CD4-positive, alpha-beta memory T cell (primary cell): ENCODE results near the gene RNF213. TPM values are rescaled to one million over a fixed set of nuclear protein-coding genes. Genes with fewer than 3 reads are reported as not detected.

Experiments
- CTCF ChIA-PET: fragments of 350-600 bp; sonication (Branson Sonifier 250); formaldehyde crosslinking; loops from one replicate; lab custom pipeline; 2021; ENCODE audit warnings: inconsistent platforms; ENCODE audit not compliant: partially characterized antibody; lab: Charles Lee
- POLR2A ChIA-PET: fragments of 350-600 bp; sonication (Branson Sonifier 250); formaldehyde crosslinking; loops from one replicate; lab custom pipeline; 2021; ENCODE audit not compliant: partially characterized antibody; lab: Charles Lee
- DNase-seq, 5 donors: peaks; one replicate each; pipeline versions ENCODE4 v3.0.0 to v3.0.0-alpha.2; 2020 to 2022; ENCODE audit warnings: mixed read lengths in 1 of 5
- H3K27ac ChIP-seq: one replicate; pipeline ENCODE4 v1.7.0; 2013; ENCODE audit warnings: low read depth, low read length
- H3K27me3 ChIP-seq: 2 replicates; pipeline ENCODE4 v1.7.0; 2013; ENCODE audit warnings: mild to moderate bottlenecking, low read length, moderate library complexity; ENCODE audit not compliant: insufficient read depth
- H3K36me3 ChIP-seq: 2 replicates; pipeline ENCODE4 v1.7.0; 2013; ENCODE audit warnings: mild to moderate bottlenecking, low read length, moderate library complexity; ENCODE audit not compliant: insufficient read depth
- H3K4me1 ChIP-seq: 2 replicates; pipeline ENCODE4 v1.7.0; 2013; ENCODE audit warnings: mild to moderate bottlenecking, low read length, moderate library complexity; ENCODE audit not compliant: insufficient read depth
- H3K4me3 ChIP-seq, 2 donors: one replicate each; pipeline ENCODE4 v1.7.0; 2013; ENCODE audit warnings: low read length in 2 of 2, mild to moderate bottlenecking in 1 of 2
- H3K9me3 ChIP-seq, 2 donors: one replicate each; pipeline ENCODE4 v1.7.0; 2013; ENCODE audit warnings: low read length in 2 of 2, control low read depth in 1 of 2; ENCODE audit not compliant: control insufficient read depth in 1 of 2
- H3K27ac Mint-ChIP-seq, 7 donors: one replicate each; pipeline ENCODE4 v1.8.0; 2020 to 2021; ENCODE audit warnings: mixed read lengths in 7 of 7, mild to moderate bottlenecking in 6 of 7, inconsistent platforms in 3 of 7, moderate library complexity in 3 of 7
- H3K27me3 Mint-ChIP-seq, 2 donors: one replicate each; pipeline ENCODE4 v1.8.0; 2020 to 2021; ENCODE audit warnings: mixed read lengths in 2 of 2
- H3K36me3 Mint-ChIP-seq, 2 donors: one replicate each; pipeline ENCODE4 v1.8.0; 2020 to 2021; ENCODE audit warnings: mixed read lengths in 2 of 2, inconsistent platforms in 1 of 2, mild to moderate bottlenecking in 1 of 2
- H3K4me1 Mint-ChIP-seq, 4 donors: one replicate each; pipeline ENCODE4 v1.8.0; 2020 to 2021; ENCODE audit warnings: mixed read lengths in 4 of 4, mild to moderate bottlenecking in 1 of 4
- H3K4me3 Mint-ChIP-seq, 8 donors: one replicate each; pipeline ENCODE4 v1.8.0; 2020 to 2021; ENCODE audit warnings: mixed read lengths in 8 of 8, mild to moderate bottlenecking in 7 of 8, moderate library complexity in 6 of 8, inconsistent platforms in 3 of 8
- H3K9me3 Mint-ChIP-seq, 8 donors: one replicate each; pipeline ENCODE4 v1.8.0; 2020 to 2021; ENCODE audit warnings: mixed read lengths in 8 of 8, mild to moderate bottlenecking in 5 of 8, inconsistent platforms in 3 of 8, moderate library complexity in 1 of 8
- intact Hi-C: fragments of 100-400 bp; cut with micrococcal nuclease; formaldehyde crosslinking; loops from one replicate; pipeline ENCODE4 v1.15.1; 2023
- polyA plus RNA-seq, 2 donors: library from polyadenylated mRNA; unstranded; fragments of 300-500 nt; fragmentation: Illumina TruSeq; gene quantifications; one replicate each; pipeline ENCODE4 v1.2.3, GENCODE V29; 2021
- total RNA-seq, 2 experiments: library from RNA; stranded (reverse); gene quantifications; one replicate each; pipeline ENCODE4 v1.2.3, GENCODE V29; 2021

RNF213 gene
- total and polyA plus RNA-seq, 4 experiments from 2014 or later, result 11.2 to 399 (median 217) TPM

GRCh38 chr17:80284631-80285030 is 24.0 kb downstream of the RNF213 start:
- no peaks in the 10 kb centered on the region for H3K27me3 ChIP-seq
- peaks cover 9 to 14% (median 12%) of the 10 kb centered on the region in 4 donors for H3K4me1 Mint-ChIP-seq
- peak overlapping the region in 1 of 8 donors; percentile 43 for H3K4me3 Mint-ChIP-seq
- intact Hi-C loops, result no loop called here
- H3K27ac ChIP-seq, result no peak overlapping the region
- no peak overlapping the region for H3K4me3 ChIP-seq
- peaks cover 48% of the 10 kb centered on the region for H3K36me3 ChIP-seq
- H3K36me3 Mint-ChIP-seq, result peaks cover 19 to 46% of the 10 kb centered on the region in 2 donors
- H3K27ac Mint-ChIP-seq, result peak overlapping the region in 4 of 7 donors; percentile 31 to 84 (median 62)
- ChIA-PET CTCF (interaction anchor here (1.1 to 1.2 kb wide), 3 partner anchors 16 to 89 kb away, joined by 3 to 5 read pairs (median 3); no protein-coding TSS in a partner anchor), POLR2A (interaction anchor here (0.7 to 2.3 kb wide), 3 partner anchors 19 to 65 kb away, joined by 4 to 9 read pairs (median 6); partner anchors contain the start of gene RNF213)
- no peaks in the 10 kb centered on the region for H3K27me3 Mint-ChIP-seq
- no peaks in the 10 kb centered on the region for H3K4me1 ChIP-seq
- H3K9me3 Mint-ChIP-seq, result no peaks in the 10 kb centered on the region
- H3K9me3 ChIP-seq, result no peaks in the 10 kb centered on the region
- DNase-seq, result no peak

GRCh38 chr17:80285237-80285920 is 24.7 kb downstream of the RNF213 start:
- Mint-ChIP-seq H3K36me3 (peaks cover 24 to 45% of the 10 kb centered on the region in 2 donors), H3K27me3 (no peaks in the 10 kb centered on the region), H3K9me3 (no peaks in the 10 kb centered on the region), H3K27ac (peak overlapping the region in 1 of 7 donors; percentile 74), H3K4me3 (no peak overlapping the region), H3K4me1 (peaks cover 8 to 11% (median 9%) of the 10 kb centered on the region in 4 donors)
- peaks cover 55% of the 10 kb centered on the region for H3K36me3 ChIP-seq
- H3K27me3 ChIP-seq, result no peaks in the 10 kb centered on the region
- no peaks in the 10 kb centered on the region for H3K9me3 ChIP-seq
- H3K27ac ChIP-seq, result no peak overlapping the region
- intact Hi-C loops, result no loop called here
- H3K4me3 ChIP-seq, result no peak overlapping the region
- CTCF ChIA-PET, result interaction anchor here (1.2 kb wide), 1 partner anchor 90 kb away, joined by 3 read pairs; no protein-coding TSS in a partner anchor
- no peak for DNase-seq
- no peaks in the 10 kb centered on the region for H3K4me1 ChIP-seq
- POLR2A ChIA-PET, result interaction anchor here (0.6 to 2.3 kb wide), 3 partner anchors 19 to 24 kb away, joined by 4 to 9 read pairs (median 6); partner anchors contain the start of gene RNF213

DNA sequence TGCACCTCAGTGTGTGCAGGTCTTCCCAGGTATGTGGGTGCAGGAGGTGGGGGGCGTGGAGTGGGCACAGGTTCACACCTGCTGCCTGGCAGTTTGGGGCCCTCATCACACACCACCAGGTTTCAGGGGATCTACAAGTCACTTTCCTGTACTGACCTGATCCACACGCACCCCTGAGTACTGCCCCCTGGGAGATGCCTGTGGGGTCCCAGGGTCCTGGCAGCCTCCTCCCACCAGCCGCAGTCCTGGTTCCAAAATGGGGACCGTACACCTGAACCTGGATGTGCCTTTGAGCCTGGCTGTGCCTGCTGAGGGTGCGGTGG is 25.9 kb downstream of the RNF213 start:
- POLR2A ChIA-PET, result interaction anchor here (0.7 to 6.8 kb wide), 5 partner anchors 9 to 26 kb away, joined by 3 to 30 read pairs (median 3); partner anchors contain the start of gene RNF213
- Histone ChIP-seq H3K9me3 (no peaks in the 10 kb centered on the region), H3K27ac (no peak overlapping the region), H3K27me3 (no peaks in the 10 kb centered on the region), H3K36me3 (peaks cover 55% of the 10 kb centered on the region), H3K4me3 (no peak overlapping the region), H3K4me1 (no peaks in the 10 kb centered on the region)
- Mint-ChIP-seq H3K4me1 (peaks cover 5 to 11% (median 8%) of the 10 kb centered on the region in 4 donors), H3K36me3 (peaks cover 32 to 47% of the 10 kb centered on the region in 2 donors), H3K27me3 (no peaks in the 10 kb centered on the region), H3K4me3 (no peak overlapping the region), H3K27ac (peak overlapping the region in 1 of 7 donors; percentile 35), H3K9me3 (no peaks in the 10 kb centered on the region)
- intact Hi-C loops, result no loop called here
- CTCF ChIA-PET, result no interaction called here
- DNase-seq, result no peak

GRCh38 chr17:80287038-80287437 is 26.4 kb downstream of the RNF213 start:
- Mint-ChIP-seq H3K36me3 (peaks cover 34 to 48% of the 10 kb centered on the region in 2 donors), H3K4me1 (peaks cover 5 to 11% (median 8%) of the 10 kb centered on the region in 4 donors), H3K27ac (peak overlapping the region in 4 of 7 donors; percentile 35 to 60 (median 38)), H3K27me3 (no peaks in the 10 kb centered on the region), H3K4me3 (no peak overlapping the region), H3K9me3 (no peaks in the 10 kb centered on the region)
- intact Hi-C loops, result no loop called here
- Histone ChIP-seq H3K4me1 (no peaks in the 10 kb centered on the region), H3K27ac (no peak overlapping the region), H3K4me3 (no peak overlapping the region), H3K36me3 (peaks cover 59% of the 10 kb centered on the region), H3K9me3 (no peaks in the 10 kb centered on the region), H3K27me3 (no peaks in the 10 kb centered on the region)
- no peak for DNase-seq
- ChIA-PET CTCF (no interaction called here), POLR2A (interaction anchor here (0.7 to 6.8 kb wide), 6 partner anchors 8 to 26 kb away, joined by 3 to 30 read pairs (median 3); partner anchors contain the start of gene RNF213)

DNA sequence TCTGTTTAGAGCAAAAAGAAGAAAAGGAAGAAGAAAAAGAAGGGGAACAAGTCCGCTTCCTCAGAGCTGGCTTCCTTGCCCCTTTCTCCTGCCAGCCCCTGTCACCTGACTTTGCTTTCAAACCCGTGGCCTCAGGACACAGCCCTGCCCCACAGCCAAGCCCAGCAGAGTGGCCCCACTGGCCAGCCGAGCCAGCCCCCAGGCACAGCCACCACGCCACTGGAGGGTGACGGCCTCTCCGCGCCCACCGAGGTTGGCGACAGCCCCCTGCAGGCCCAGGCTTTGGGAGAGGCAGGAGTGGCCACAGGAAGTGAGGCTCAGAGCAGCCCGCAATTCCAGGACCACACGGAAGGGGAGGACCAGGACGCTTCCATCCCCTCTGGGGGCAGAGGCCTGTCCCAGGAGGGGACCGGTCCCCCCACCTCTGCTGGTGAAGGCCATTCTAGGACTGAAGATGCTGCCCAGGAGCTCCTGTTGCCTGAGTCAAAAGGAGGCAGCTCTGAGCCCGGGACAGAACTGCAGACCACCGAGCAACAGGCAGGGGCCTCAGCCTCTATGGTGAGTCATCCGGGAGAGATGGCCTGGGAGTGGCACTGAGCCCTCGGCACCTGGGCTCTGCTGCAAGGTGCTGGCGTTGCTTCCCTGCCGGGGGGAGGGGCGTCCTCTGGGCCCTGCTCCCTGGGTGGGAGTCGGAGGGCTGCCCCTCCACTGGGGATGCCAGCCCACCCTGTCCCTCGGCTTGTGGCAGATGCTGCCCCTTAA is 27.3 kb downstream of the RNF213 start:
- Mint-ChIP-seq H3K9me3 (no peaks in the 10 kb centered on the region), H3K27me3 (no peaks in the 10 kb centered on the region), H3K27ac (peak overlapping the region in 4 of 7 donors; percentile 32 to 83 (median 71)), H3K36me3 (peaks cover 36 to 53% of the 10 kb centered on the region in 2 donors), H3K4me3 (no peak overlapping the region), H3K4me1 (peaks cover 5 to 10% (median 6%) of the 10 kb centered on the region in 4 donors)
- intact Hi-C loops, result no loop called here
- no peak overlapping the region for H3K27ac ChIP-seq
- no peak for DNase-seq
- no peaks in the 10 kb centered on the region for H3K9me3 ChIP-seq
- POLR2A ChIA-PET, result interaction anchor here (0.9 to 6.8 kb wide), 5 partner anchors 9 to 25 kb away, joined by 3 to 30 read pairs (median 3); no protein-coding TSS in a partner anchor
- peaks cover 64% of the 10 kb centered on the region for H3K36me3 ChIP-seq
- H3K27me3 ChIP-seq, result no peaks in the 10 kb centered on the region
- H3K4me1 ChIP-seq, result no peaks in the 10 kb centered on the region
- CTCF ChIA-PET, result interaction anchor here (0.6 kb wide), 1 partner anchor 20 kb away, joined by 4 read pairs; no protein-coding TSS in a partner anchor
- no peak overlapping the region for H3K4me3 ChIP-seq

- Histone ChIP-seq H3K4me1 (no peaks in the 10 kb centered on the region), H3K4me3 (no peak overlapping the region), H3K9me3 (no peaks in the 10 kb centered on the region), H3K36me3 (peaks cover 69% of the 10 kb centered on the region), H3K27ac (no peak overlapping the region), H3K27me3 (no peaks in the 10 kb centered on the region)
- H3K4me1 Mint-ChIP-seq, result peaks cover 2 to 9% (median 5%) of the 10 kb centered on the region in 4 donors
- H3K4me3 Mint-ChIP-seq, result peak overlapping the region in 1 of 8 donors; percentile 45
- CTCF ChIA-PET, result no interaction called here
- peak overlapping the region in 3 of 7 donors; percentile 24 to 67 (median 64) for H3K27ac Mint-ChIP-seq
- peaks cover 42 to 60% of the 10 kb centered on the region in 2 donors for H3K36me3 Mint-ChIP-seq
- H3K27me3 Mint-ChIP-seq, result no peaks in the 10 kb centered on the region
- POLR2A ChIA-PET, result interaction anchor here (1.2 to 6.8 kb wide), 2 partner anchors 19 to 24 kb away, joined by 3 to 30 read pairs; no protein-coding TSS in a partner anchor
- no peak for DNase-seq
- no peaks in the 10 kb centered on the region for H3K9me3 Mint-ChIP-seq
- intact Hi-C loops, result no loop called here
These were observed 29.0 kb downstream of the RNF213 start for GRCh38 chr17:80289616-80290015.
